WI38 (cell line): Measurements from ENCODE around the gene AMFR.

Experiments
- H3K4me3 ChIP-seq: 2 replicates; pipeline ENCODE4 v1.5.1; 2011; ENCODE audit warnings: low read depth, mild to moderate bottlenecking, control low read depth, low read length
- TF ChIP-seq, protein P1 (sequence below): IDR thresholded peaks from 2 replicates; pipeline ENCODE4 v1.5.1; 2012; ENCODE audit warnings: low read depth, mild to moderate bottlenecking, control low read depth, low read length

Gene AMFR

DNA sequence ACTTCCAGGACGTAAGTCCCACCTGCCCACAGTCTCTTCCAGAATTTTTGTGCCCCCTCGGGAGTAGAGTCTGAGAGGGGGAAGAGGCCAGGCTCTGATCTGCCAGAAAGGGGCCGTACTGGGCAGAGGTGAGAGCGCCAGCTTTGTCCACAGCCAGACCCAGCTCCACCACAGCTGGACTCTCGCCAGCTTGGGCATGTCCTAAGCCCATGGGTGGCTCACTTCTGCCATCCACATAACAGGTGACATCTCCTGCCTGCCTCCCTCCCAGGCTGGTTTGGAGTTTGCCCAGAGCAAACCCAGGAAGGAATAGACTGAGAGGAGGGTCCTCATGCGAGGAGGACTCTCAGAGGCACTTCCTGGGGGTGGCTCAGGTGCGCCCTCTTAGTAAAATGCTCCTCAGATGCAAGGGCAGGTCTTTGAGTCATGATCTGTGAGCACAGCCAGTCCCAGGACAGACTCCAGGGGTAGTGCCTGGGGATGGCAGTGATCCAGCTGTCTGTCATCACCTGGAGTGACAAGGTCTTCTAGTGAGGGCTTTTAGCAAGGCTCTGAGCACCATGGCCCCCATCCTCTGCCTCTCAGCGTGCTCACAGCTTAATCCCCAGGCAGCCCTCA, 89.2 kb downstream of the AMFR start:
- H3K4me3 ChIP-seq, result no peak overlapping the region
- TF ChIP-seq, protein P1, sequence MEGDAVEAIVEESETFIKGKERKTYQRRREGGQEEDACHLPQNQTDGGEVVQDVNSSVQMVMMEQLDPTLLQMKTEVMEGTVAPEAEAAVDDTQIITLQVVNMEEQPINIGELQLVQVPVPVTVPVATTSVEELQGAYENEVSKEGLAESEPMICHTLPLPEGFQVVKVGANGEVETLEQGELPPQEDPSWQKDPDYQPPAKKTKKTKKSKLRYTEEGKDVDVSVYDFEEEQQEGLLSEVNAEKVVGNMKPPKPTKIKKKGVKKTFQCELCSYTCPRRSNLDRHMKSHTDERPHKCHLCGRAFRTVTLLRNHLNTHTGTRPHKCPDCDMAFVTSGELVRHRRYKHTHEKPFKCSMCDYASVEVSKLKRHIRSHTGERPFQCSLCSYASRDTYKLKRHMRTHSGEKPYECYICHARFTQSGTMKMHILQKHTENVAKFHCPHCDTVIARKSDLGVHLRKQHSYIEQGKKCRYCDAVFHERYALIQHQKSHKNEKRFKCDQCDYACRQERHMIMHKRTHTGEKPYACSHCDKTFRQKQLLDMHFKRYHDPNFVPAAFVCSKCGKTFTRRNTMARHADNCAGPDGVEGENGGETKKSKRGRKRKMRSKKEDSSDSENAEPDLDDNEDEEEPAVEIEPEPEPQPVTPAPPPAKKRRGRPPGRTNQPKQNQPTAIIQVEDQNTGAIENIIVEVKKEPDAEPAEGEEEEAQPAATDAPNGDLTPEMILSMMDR, result no peak

DNA sequence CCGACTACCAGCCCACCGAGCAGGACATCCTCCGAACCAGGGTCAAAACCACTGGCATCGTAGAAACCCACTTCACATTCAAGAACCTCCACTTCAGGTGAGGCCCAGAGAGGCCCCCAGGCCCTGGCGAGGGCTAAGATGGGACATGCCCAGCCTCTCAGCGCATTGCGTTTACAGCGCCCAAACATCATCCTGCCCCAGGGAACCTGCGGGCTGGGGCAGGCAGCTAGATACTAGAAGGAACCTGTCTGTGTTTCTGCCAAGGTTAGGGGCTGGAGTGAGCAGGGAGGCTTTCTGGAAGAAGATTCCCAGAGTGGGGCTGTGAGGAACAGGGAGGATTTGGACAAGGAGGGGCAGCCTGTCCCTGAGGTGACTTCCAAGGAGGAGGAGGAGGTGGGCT, 90.6 kb downstream of the AMFR start:
- H3K4me3 ChIP-seq, result no peak overlapping the region
- TF ChIP-seq, protein P1, result no peak

DNA sequence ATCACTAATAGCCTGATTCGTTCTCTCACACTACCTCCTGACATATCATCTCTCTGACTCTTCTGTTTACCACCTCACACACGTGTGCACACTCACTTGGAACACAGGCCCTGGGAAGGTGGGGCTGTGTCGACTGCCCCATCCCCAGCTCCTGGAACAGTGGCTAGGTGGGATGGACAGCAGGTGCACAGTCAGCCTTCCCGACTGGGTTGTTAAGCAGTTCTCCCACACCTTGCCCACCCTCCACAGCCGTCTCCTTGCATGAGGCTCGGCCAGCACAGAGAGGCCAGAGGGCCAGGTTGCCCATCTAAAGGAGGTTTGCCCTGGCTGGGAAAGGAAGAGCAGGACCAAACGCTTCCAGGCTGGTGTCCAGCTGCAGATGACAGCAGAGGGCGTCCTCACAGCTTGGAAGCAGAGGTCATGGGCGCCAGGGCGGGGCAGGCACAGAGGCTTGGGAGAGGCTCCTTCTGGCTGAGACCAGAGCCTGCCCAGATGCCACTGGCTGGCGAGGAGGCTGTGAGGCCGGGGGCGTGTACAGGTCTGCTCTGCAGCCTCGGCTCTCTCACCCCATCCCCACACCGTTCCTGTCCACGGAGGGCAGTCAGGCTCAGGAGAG, 92.8 kb downstream of the AMFR start:
- no peak overlapping the region for H3K4me3 ChIP-seq
- TF ChIP-seq, protein P1, result peak; percentile 29; the same call in 1 of the 2 replicates

DNA sequence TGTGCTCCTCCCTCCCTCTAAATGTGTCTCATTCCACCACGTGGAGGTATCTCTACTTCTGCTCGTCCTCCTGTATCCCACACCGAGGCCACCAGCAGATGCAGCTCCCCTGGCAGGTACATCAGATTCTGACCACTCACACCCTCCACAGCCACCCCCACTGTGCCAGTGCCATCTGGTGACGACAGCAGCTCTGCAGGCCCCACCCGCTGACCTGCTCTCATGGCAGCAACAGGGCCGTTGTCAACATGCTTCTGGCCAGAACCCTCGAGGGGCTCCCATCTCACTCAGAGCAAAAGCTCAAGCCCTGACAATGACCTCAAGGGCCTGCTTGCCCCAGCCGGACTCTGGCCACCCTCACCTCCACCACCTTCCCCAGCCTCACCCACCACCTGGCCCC, 93.4 kb downstream of the AMFR start:
- H3K4me3 ChIP-seq, result no peak overlapping the region
- TF ChIP-seq, protein P1, result no peak

DNA sequence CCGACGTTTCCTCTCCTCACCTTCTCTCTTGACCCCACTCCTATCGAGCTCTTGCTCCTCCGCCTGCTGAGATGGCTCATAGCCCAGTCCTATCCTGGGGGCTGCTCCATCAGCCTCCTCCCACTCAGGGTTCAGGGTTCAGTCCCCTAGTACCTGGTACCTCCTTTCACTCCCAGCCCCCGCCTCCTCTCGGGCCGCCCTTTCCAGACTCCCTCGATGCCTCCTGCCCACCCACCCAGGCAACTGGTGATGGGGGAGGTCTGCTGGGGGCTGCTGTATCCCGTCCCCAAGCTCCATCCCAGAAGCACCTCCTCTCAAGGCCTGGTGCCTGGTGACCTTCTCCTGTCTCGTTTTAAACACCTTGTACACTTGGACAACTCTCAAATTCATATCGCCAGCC, 93.9 kb downstream of the AMFR start:
- H3K4me3 ChIP-seq, result no peak overlapping the region
- TF ChIP-seq, protein P1, result no peak

DNA sequence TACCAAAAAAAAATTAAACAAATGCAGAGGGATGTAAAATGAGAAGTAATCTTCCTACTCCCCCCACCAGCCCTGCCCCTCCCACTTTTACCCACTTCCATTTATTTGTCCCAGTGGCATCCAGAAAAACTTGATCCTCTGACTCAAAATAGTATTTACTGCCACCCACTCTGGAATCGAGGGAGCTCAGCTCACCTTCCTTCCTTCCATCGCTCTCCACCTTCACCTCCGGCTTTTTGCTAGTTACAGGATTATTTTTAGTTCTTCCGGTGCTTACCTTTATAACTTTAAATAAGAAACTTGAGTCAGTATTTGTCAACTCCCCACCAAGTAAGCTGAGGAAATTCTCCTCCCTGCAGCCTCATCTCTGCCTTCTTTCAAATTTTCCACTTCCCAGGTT, 94.9 kb downstream of the AMFR start:
- TF ChIP-seq, protein P1, result no peak
- H3K4me3 ChIP-seq, result no peak overlapping the region

DNA sequence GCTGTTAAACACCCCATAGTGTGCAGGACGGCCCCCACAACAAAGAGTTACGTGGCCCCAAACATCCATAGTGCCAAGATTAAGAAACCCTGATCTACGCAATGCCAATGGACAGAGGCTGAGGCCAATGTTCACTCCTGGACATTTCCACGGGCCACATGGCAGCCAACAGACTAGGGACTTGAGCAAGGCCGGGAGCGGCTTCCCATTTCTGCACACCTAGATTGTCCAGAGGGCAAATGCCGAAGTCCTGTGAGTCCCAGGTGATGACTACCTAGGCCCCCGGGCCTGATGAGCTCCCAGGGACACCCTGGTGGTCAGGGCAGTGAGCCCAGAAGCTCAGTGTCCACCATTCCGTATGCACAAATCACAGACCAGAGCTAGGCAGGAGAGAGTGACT, 95.5 kb downstream of the AMFR start:
- TF ChIP-seq, protein P1, result no peak
- no peak overlapping the region for H3K4me3 ChIP-seq
